ENCODE measurements around the gene SOWAHA. TPM values are rescaled to one million over a fixed set of nuclear protein-coding genes. Genes with fewer than 3 reads are reported as not detected.

Gene SOWAHA
- total RNA-seq, 4 donors from 2014 or later = 0.13 to 0.28 TPM; not detected in 2

- DNase-seq (ENCODE audit: low spot score) = no peak
- TF ChIP-seq CTCF (IDR thresholded peaks at IDR 0.05) = no peak
- ATAC-seq (ENCODE audit: low FRiP score) = no peak
These were observed 12.8 kb downstream of the SOWAHA start for GRCh38 chr5:132825834-132826391.

- ATAC-seq (ENCODE audit: low FRiP score) (no peak), DNase-seq (ENCODE audit: low spot score) (no peak)
- no peak for TF ChIP-seq CTCF (IDR thresholded peaks at IDR 0.05)
These were observed 13.5 kb downstream of the SOWAHA start for GRCh38 chr5:132826424-132827082.

- ATAC-seq (ENCODE audit: low FRiP score) (no peak), DNase-seq (ENCODE audit: low spot score) (no peak)
- TF ChIP-seq CTCF (IDR thresholded peaks at IDR 0.05) = no peak
These were observed 15.0 kb downstream of the SOWAHA start for GRCh38 chr5:132827943-132828673.

GRCh38 chr5:132828846-132829494 is 15.9 kb downstream of the SOWAHA start:
- DNase-seq (ENCODE audit: low spot score) = no peak
- ATAC-seq (ENCODE audit: low FRiP score) = no peak
- no peak for TF ChIP-seq CTCF (IDR thresholded peaks at IDR 0.05)

- ATAC-seq (ENCODE audit: low FRiP score) (peak; percentile 85), DNase-seq (ENCODE audit: low spot score) (no peak)
- peak in 1 of 3 donors; percentile 2 for TF ChIP-seq CTCF (IDR thresholded peaks at IDR 0.05)
These were observed 16.8 kb downstream of the SOWAHA start for GRCh38 chr5:132829742-132830435.

- TF ChIP-seq CTCF (IDR thresholded peaks at IDR 0.05) = no peak
- ATAC-seq (ENCODE audit: low FRiP score) (peak; percentile 81), DNase-seq (ENCODE audit: low spot score) (no peak)
These were observed 17.5 kb downstream of the SOWAHA start, which contains the start of gene SHROOM1 for GRCh38 chr5:132830436-132831094. Gene SHROOM1, minus strand, starts transcription at chr5:132830647. Its CDS starts 4,507 bp downstream, at chr5:132826140.
